ENCODE results near the gene ZNF609.
A peak's percentile ranks its signal among the peaks of the same experiment; 100 is the strongest.

The ZNF609 gene

GRCh38 chr15:64460206-64460723 is at the start of gene ZNF609:
ZNF609 (plus strand) TSS chr15:64460578; CDS start chr15:64499420, 38,842 bp downstream.
- no peaks in the 10 kb centered on the region for H3K27me3 ChIP-seq (ENCODE audit: insufficient read depth, poor library complexity, severe bottlenecking)
- peak; percentile 19 for TF ChIP-seq CTCF (IDR thresholded peaks at IDR 0.05; ENCODE audit: poor library complexity, severe bottlenecking)
- peak within 1 kb of the TSS; percentile 37 for H3K4me3 ChIP-seq (ENCODE audit: severe bottlenecking)
- ATAC-seq (ENCODE audit: low read depth) (peak; percentile 77), DNase-seq (ENCODE audit: low spot score) (peak; percentile 95)
- peak within 1 kb of the TSS; percentile 89 for H3K27ac ChIP-seq (ENCODE audit: poor library complexity, severe bottlenecking)
- H3K36me3 ChIP-seq (ENCODE audit: low read depth), result peaks cover 20% of the 10 kb centered on the region
- no peaks in the 10 kb centered on the region for H3K9me3 ChIP-seq (ENCODE audit: severe bottlenecking)
- peaks cover 20% of the 10 kb centered on the region for H3K4me1 ChIP-seq (ENCODE audit: insufficient read depth, poor library complexity, severe bottlenecking)

GRCh38 chr15:64412216-64412615 is 48.2 kb upstream of the ZNF609 start:
- DNase-seq (ENCODE audit: low spot score) (no peak), ATAC-seq (ENCODE audit: low read depth) (peak; percentile 88)
- Histone ChIP-seq H3K4me3 (ENCODE audit: severe bottlenecking) (no peak overlapping the region), H3K4me1 (ENCODE audit: insufficient read depth, poor library complexity, severe bottlenecking) (peaks cover 24% of the 10 kb centered on the region), H3K27me3 (ENCODE audit: insufficient read depth, poor library complexity, severe bottlenecking) (no peaks in the 10 kb centered on the region), H3K27ac (ENCODE audit: poor library complexity, severe bottlenecking) (peak overlapping the region; percentile 93), H3K36me3 (ENCODE audit: low read depth) (peaks cover 86% of the 10 kb centered on the region), H3K9me3 (ENCODE audit: severe bottlenecking) (no peaks in the 10 kb centered on the region)
- TF ChIP-seq CTCF (IDR thresholded peaks at IDR 0.05; ENCODE audit: poor library complexity, severe bottlenecking), result no peak

- no peak for TF ChIP-seq CTCF (IDR thresholded peaks at IDR 0.05; ENCODE audit: poor library complexity, severe bottlenecking)
- no peak for DNase-seq (ENCODE audit: low spot score)
- no peaks in the 10 kb centered on the region for H3K9me3 ChIP-seq (ENCODE audit: severe bottlenecking)
- H3K4me1 ChIP-seq (ENCODE audit: insufficient read depth, poor library complexity, severe bottlenecking), result no peaks in the 10 kb centered on the region
- peaks cover 85% of the 10 kb centered on the region for H3K36me3 ChIP-seq (ENCODE audit: low read depth)
- H3K4me3 ChIP-seq (ENCODE audit: severe bottlenecking), result no peak overlapping the region
- H3K27ac ChIP-seq (ENCODE audit: poor library complexity, severe bottlenecking), result no peak overlapping the region
- H3K27me3 ChIP-seq (ENCODE audit: insufficient read depth, poor library complexity, severe bottlenecking), result no peaks in the 10 kb centered on the region
- ATAC-seq (ENCODE audit: low read depth), result no peak
Observed at GRCh38 chr15:64422697-64423096, 37.7 kb upstream of the ZNF609 start.

- Histone ChIP-seq H3K36me3 (ENCODE audit: low read depth) (peaks cover 85% of the 10 kb centered on the region), H3K4me1 (ENCODE audit: insufficient read depth, poor library complexity, severe bottlenecking) (no peaks in the 10 kb centered on the region), H3K27me3 (ENCODE audit: insufficient read depth, poor library complexity, severe bottlenecking) (no peaks in the 10 kb centered on the region), H3K27ac (ENCODE audit: poor library complexity, severe bottlenecking) (no peak overlapping the region), H3K4me3 (ENCODE audit: severe bottlenecking) (no peak overlapping the region), H3K9me3 (ENCODE audit: severe bottlenecking) (no peaks in the 10 kb centered on the region)
- DNase-seq (ENCODE audit: low spot score), result no peak
- TF ChIP-seq CTCF (IDR thresholded peaks at IDR 0.05; ENCODE audit: poor library complexity, severe bottlenecking), result no peak
- no peak for ATAC-seq (ENCODE audit: low read depth)
Observed at GRCh38 chr15:64423970-64424369, 36.4 kb upstream of the ZNF609 start.

- DNase-seq (ENCODE audit: low spot score) (no peak), ATAC-seq (ENCODE audit: low read depth) (no peak)
- Histone ChIP-seq H3K36me3 (ENCODE audit: low read depth) (peaks cover 85% of the 10 kb centered on the region), H3K9me3 (ENCODE audit: severe bottlenecking) (no peaks in the 10 kb centered on the region), H3K4me3 (ENCODE audit: severe bottlenecking) (no peak overlapping the region), H3K27ac (ENCODE audit: poor library complexity, severe bottlenecking) (no peak overlapping the region), H3K4me1 (ENCODE audit: insufficient read depth, poor library complexity, severe bottlenecking) (no peaks in the 10 kb centered on the region), H3K27me3 (ENCODE audit: insufficient read depth, poor library complexity, severe bottlenecking) (no peaks in the 10 kb centered on the region)
- TF ChIP-seq CTCF (IDR thresholded peaks at IDR 0.05; ENCODE audit: poor library complexity, severe bottlenecking), result no peak
Observed at GRCh38 chr15:64425221-64425620, 35.2 kb upstream of the ZNF609 start.
